Measurements from ENCODE around the gene SLMAP. TPM values are rescaled to one million over a fixed set of nuclear protein-coding genes. Genes with fewer than 3 reads are reported as not detected.

The SLMAP gene
- total and polyA plus RNA-seq, 2 of the 13 experiments (the other 11 are each of a cell fraction or from before 2014, with no cell fraction given), result 24.0 to 48.3 TPM

- TF ChIP-seq ZBTB40 (IDR thresholded peaks at IDR 0.05) (no peak), ZBTB40 (CRISPR knock-in tag; IDR thresholded peaks at IDR 0.05) (peak; percentile 54; the same call in 1 of the 2 replicates), ZNF143 (CRISPR knock-in tag; IDR thresholded peaks at IDR 0.05) (peak; percentile 70; the same call in 1 of the 2 replicates), ZUFSP (CRISPR knock-in tag; IDR thresholded peaks at IDR 0.05; ENCODE audit: borderline replicate concordance) (no peak), TBX3 (IDR thresholded peaks at IDR 0.05; ENCODE audit: borderline replicate concordance) (no peak), GLI4 (CRISPR knock-in tag; IDR thresholded peaks at IDR 0.05; ENCODE audit: borderline replicate concordance) (0 out of 2 replicates have a peak, but pooled peaks have one; percentile 49), TIGD3 (CRISPR knock-in tag; IDR thresholded peaks at IDR 0.05; ENCODE audit: borderline replicate concordance) (no peak), MBD4 (IDR thresholded peaks at IDR 0.05; ENCODE audit: borderline replicate concordance, low read length) (no peak), ELF3 (CRISPR knock-in tag; IDR thresholded peaks at IDR 0.05) (peak; percentile 76), KDM5B (CRISPR knock-in tag; IDR thresholded peaks at IDR 0.05; ENCODE audit: borderline replicate concordance) (peak; percentile 79; the same call in 1 of the 2 replicates), HNF4A (CRISPR knock-in tag; IDR thresholded peaks at IDR 0.05) (no peak), AHR (CRISPR knock-in tag; IDR thresholded peaks at IDR 0.05) (peak; percentile 38; the same call in 1 of the 2 replicates), ZNF768 (CRISPR knock-in tag; IDR thresholded peaks at IDR 0.05) (peak; percentile 37; the same call in 1 of the 2 replicates), ZNF350 (CRISPR knock-in tag; IDR thresholded peaks at IDR 0.05; ENCODE audit: borderline replicate concordance, low read depth) (peak; percentile 84), CHD2 (IDR thresholded peaks at IDR 0.05; ENCODE audit: low read depth, low read length) (no peak), ZNF674 (CRISPR knock-in tag; IDR thresholded peaks at IDR 0.05; ENCODE audit: low read depth) (no peak)
Measured at GRCh38 chr3:57755741-57756527, at the start of gene SLMAP (continued).
